H9 (cell line): ENCODE measurements around the gene PDLIM3. TPM values are rescaled to one million over a fixed set of nuclear protein-coding genes. Genes with fewer than 3 reads are reported as not detected.

Experiments used
- DNase-seq: peaks from one replicate; pipeline ENCODE4 v3.0.0-alpha.2; 2017
- H2AFZ ChIP-seq: one replicate; pipeline ENCODE4 v1.6.1; 2013; ENCODE audit warnings: mild to moderate bottlenecking, low read length, control low read depth, moderate library complexity
- H2AK5ac ChIP-seq: 2 replicates; pipeline ENCODE4 v1.6.1; 2013; ENCODE audit warnings: low read length, control low read depth, mixed read lengths; ENCODE audit not compliant: insufficient read length
- H2BK120ac ChIP-seq: one replicate; pipeline ENCODE4 v1.6.1; 2013; ENCODE audit warnings: low read depth, mild to moderate bottlenecking, low read length, control low read depth, inconsistent platforms; ENCODE audit not compliant: poor library complexity, severe bottlenecking
- H2BK12ac ChIP-seq: 2 replicates; pipeline ENCODE4 v1.6.1; 2013; ENCODE audit warnings: low read length, control low read depth, mixed read lengths, low read depth; ENCODE audit not compliant: insufficient read length
- H2BK15ac ChIP-seq: 2 replicates; pipeline ENCODE4 v1.6.1; 2013; ENCODE audit warnings: low read depth, low read length, control low read depth
- H2BK20ac ChIP-seq: one replicate; pipeline ENCODE4 v1.6.1; 2013; ENCODE audit warnings: low read depth, mild to moderate bottlenecking, low read length, control low read depth, inconsistent platforms; ENCODE audit not compliant: poor library complexity, severe bottlenecking
- H2BK5ac ChIP-seq: 2 replicates; pipeline ENCODE4 v1.6.1; 2013; ENCODE audit warnings: low read length, control low read depth, mixed read lengths; ENCODE audit not compliant: insufficient read length
- H3K14ac ChIP-seq: 2 replicates; pipeline ENCODE4 v1.6.1; 2013; ENCODE audit warnings: low read length, control low read depth; ENCODE audit not compliant: insufficient read depth
- H3K18ac ChIP-seq: 2 replicates; pipeline ENCODE4 v1.6.1; 2013; ENCODE audit warnings: low read depth, mild to moderate bottlenecking, mixed read lengths, low read length, control low read depth; ENCODE audit not compliant: insufficient read length
- H3K23ac ChIP-seq: 2 replicates; pipeline ENCODE4 v1.6.1; 2013; ENCODE audit warnings: low read length, control low read depth, mixed read lengths, low read depth; ENCODE audit not compliant: insufficient read length
- H3K23me2 ChIP-seq: 2 replicates; pipeline ENCODE4 v1.6.1; 2013; ENCODE audit warnings: low read depth, mild to moderate bottlenecking, mixed read lengths, low read length, control low read depth; ENCODE audit not compliant: insufficient read length, poor library complexity, severe bottlenecking
- H3K27ac ChIP-seq: 2 replicates; pipeline ENCODE4 v1.5.1; 2013; ENCODE audit warnings: low read length, control low read depth, mixed read lengths, low read depth; ENCODE audit not compliant: insufficient read length
- H3K27me3 ChIP-seq: 2 replicates; pipeline ENCODE4 v1.6.1; 2013; ENCODE audit warnings: low read length, control low read depth, inconsistent platforms; ENCODE audit not compliant: insufficient read depth
- H3K4ac ChIP-seq: 2 replicates; pipeline ENCODE4 v1.6.1; 2013; ENCODE audit warnings: low read depth, mild to moderate bottlenecking, control low read depth, inconsistent platforms, low read length, moderate library complexity
- H3K4me1 ChIP-seq: 2 replicates; pipeline ENCODE4 v1.6.1; 2013; ENCODE audit warnings: low read length, control low read depth, inconsistent platforms; ENCODE audit not compliant: insufficient read depth
- H3K4me2 ChIP-seq: 2 replicates; pipeline ENCODE4 v1.6.1; 2013; ENCODE audit warnings: low read length, control low read depth, mixed read lengths; ENCODE audit not compliant: insufficient read length, insufficient read depth
- H3K56ac ChIP-seq: 2 replicates; pipeline ENCODE4 v1.6.1; 2013; ENCODE audit warnings: low read depth, mild to moderate bottlenecking, mixed read lengths, low read length, control low read depth; ENCODE audit not compliant: insufficient read length
- H3K79me1 ChIP-seq: 2 replicates; pipeline ENCODE4 v1.6.1; 2013; ENCODE audit warnings: low read depth, mild to moderate bottlenecking, moderate library complexity, low read length, control low read depth, inconsistent platforms; ENCODE audit not compliant: insufficient read depth, poor library complexity, severe bottlenecking
- H3K79me2 ChIP-seq: 2 replicates; pipeline ENCODE4 v1.6.1; 2013; ENCODE audit warnings: low read length, control low read depth, inconsistent platforms; ENCODE audit not compliant: insufficient read depth
- H3K9ac ChIP-seq: 2 replicates; pipeline ENCODE4 v1.6.1; 2013; ENCODE audit warnings: low read length, control low read depth, mixed read lengths; ENCODE audit not compliant: insufficient read length; ENCODE audit errors: extremely low read depth
- H3K9me3 ChIP-seq: one replicate; pipeline ENCODE4 v1.6.1; 2013; ENCODE audit warnings: low read depth, low read length, inconsistent platforms; ENCODE audit not compliant: control insufficient read depth
- H3T11ph ChIP-seq: one replicate; pipeline ENCODE4 v1.6.1; 2013; ENCODE audit warnings: mild to moderate bottlenecking, low read length, control low read depth, inconsistent platforms
- H4K20me1 ChIP-seq: one replicate; pipeline ENCODE4 v1.6.1; 2013; ENCODE audit not compliant: control insufficient read depth, insufficient read length, insufficient read depth
- H4K5ac ChIP-seq: 2 replicates; pipeline ENCODE4 v1.6.1; 2013; ENCODE audit warnings: low read depth, mild to moderate bottlenecking, mixed read lengths, low read length, control low read depth; ENCODE audit not compliant: insufficient read length
- H4K8ac ChIP-seq: replicated peaks from 2 replicates; pipeline ENCODE4 v1.6.1; 2013; ENCODE audit warnings: low read length, control low read depth, mixed read lengths, low read depth; ENCODE audit not compliant: insufficient read length
- H4K91ac ChIP-seq: 2 replicates; pipeline ENCODE4 v1.6.1; 2013; ENCODE audit warnings: low read depth, mild to moderate bottlenecking, moderate library complexity, mixed read lengths, low read length, control low read depth; ENCODE audit not compliant: insufficient read length
- H3K27ac Mint-ChIP-seq, 3 experiments: 2 replicates in 2 of 3; 3 replicates in 1 of 3; pipeline ENCODE4 v1.8.0; 2020 to 2021; ENCODE audit warnings: mixed read lengths in 3 of 3, mild to moderate bottlenecking in 1 of 3, moderate library complexity in 1 of 3
- H3K27me3 Mint-ChIP-seq: 2 replicates; pipeline ENCODE4 v1.8.0; 2021; ENCODE audit warnings: low read depth, mild to moderate bottlenecking, moderate library complexity, mixed read lengths
- H3K36me3 Mint-ChIP-seq, 3 experiments: 2 replicates in 2 of 3; 3 replicates in 1 of 3; pipeline ENCODE4 v1.8.0; 2020 to 2021; ENCODE audit warnings: low read depth in 3 of 3, mixed read lengths in 3 of 3; ENCODE audit not compliant: insufficient read depth in 1 of 3
- H3K4me1 Mint-ChIP-seq, 2 experiments: 2 replicates each; pipeline ENCODE4 v1.8.0; 2020; ENCODE audit warnings: mixed read lengths in 2 of 2
- H3K4me3 Mint-ChIP-seq, 2 experiments: 2 replicates in 1 of 2; 3 replicates in 1 of 2; pipeline ENCODE4 v1.8.0; 2020 to 2021; ENCODE audit warnings: mild to moderate bottlenecking in 2 of 2, mixed read lengths in 2 of 2, moderate library complexity in 1 of 2
- H3K9me3 Mint-ChIP-seq, 2 experiments: 2 replicates in 1 of 2; 3 replicates in 1 of 2; pipeline ENCODE4 v1.8.0; 2020; ENCODE audit warnings: mild to moderate bottlenecking in 2 of 2, mixed read lengths in 2 of 2, moderate library complexity in 1 of 2
- CTCF ChIP-seq: fragments of 200-600 bp; sonication (generic); conservative IDR thresholded peaks from 3 replicates; pipeline ENCODE4 v1.8.0; 2021; ENCODE audit warnings: antibody characterized with exemption, mild to moderate bottlenecking
- WGBS: extraction: QIAGEN DNeasy Blood & Tissue Kit; methylation state at CpG from one replicate; pipeline ENCODE4 v1.1.7; 2013; ENCODE audit warnings: missing lambda C conversion rate, low lambda C conversion rate, mixed read lengths; ENCODE audit not compliant: insufficient read length; ENCODE audit errors: extremely low coverage; 5-methylcytosine and 5-hydroxymethylcytosine counted together
- total RNA-seq: library from RNA; stranded (reverse); gene quantifications from 2 replicates; pipeline ENCODE4 v1.2.1, GENCODE V29; 2021

Gene PDLIM3
- total RNA-seq, 1 experiment from 2014 or later = 12.0 TPM

- H3K27ac ChIP-seq = no peak overlapping the region
- no peak overlapping the region for H3K18ac ChIP-seq
- H3K27me3 Mint-ChIP-seq = no peaks in the 10 kb centered on the region
- no peak overlapping the region for H3K27ac Mint-ChIP-seq
- no peaks in the 10 kb centered on the region for H3K27me3 ChIP-seq
- no peak overlapping the region for H2BK12ac ChIP-seq
- no peak for DNase-seq
- no peak overlapping the region for H3K4me3 Mint-ChIP-seq
- H2BK120ac ChIP-seq = no peak overlapping the region
- H4K8ac ChIP-seq = no peak overlapping the region
- H3K4ac ChIP-seq = no peak overlapping the region
- H4K5ac ChIP-seq = no peak overlapping the region
- no peak overlapping the region for H3K14ac ChIP-seq
- H4K91ac ChIP-seq = no peak overlapping the region
- no peak overlapping the region for H2BK5ac ChIP-seq
- H3K4me2 ChIP-seq = no peak overlapping the region
- H3K79me1 ChIP-seq = no peaks in the 10 kb centered on the region
- no peak overlapping the region for H2BK20ac ChIP-seq
- WGBS = no CpG with 5 or more reads among the region's 3 CpGs
- H3K79me2 ChIP-seq = no peaks in the 10 kb centered on the region
- no peaks in the 10 kb centered on the region for H3K9me3 ChIP-seq
- H3K36me3 Mint-ChIP-seq = peaks cover 0 to 11% (median 0%) of the 10 kb centered on the region in 3 experiments; a peak in 3 of 7 replicates
- H2AK5ac ChIP-seq = no peak overlapping the region
- TF ChIP-seq CTCF = no peak
- no peak overlapping the region for H2BK15ac ChIP-seq
- H3K56ac ChIP-seq = no peak overlapping the region
- H3K9ac ChIP-seq = no peak overlapping the region
- no peak overlapping the region for H3T11ph ChIP-seq
- peaks cover 17 to 20% of the 10 kb centered on the region in 2 experiments for H3K4me1 Mint-ChIP-seq
- H3K23me2 ChIP-seq = no peaks in the 10 kb centered on the region
- no peak overlapping the region for H2AFZ ChIP-seq
- H4K20me1 ChIP-seq = no peaks in the 10 kb centered on the region
- H3K23ac ChIP-seq = no peak overlapping the region
- H3K4me1 ChIP-seq = peaks cover 6% of the 10 kb centered on the region; the same call in 1 of the 2 replicates
- peaks cover 2 to 7% of the 10 kb centered on the region in 2 experiments; a peak in 3 of 5 replicates for H3K9me3 Mint-ChIP-seq
Measured at GRCh38 chr4:185578284-185578683, 43.0 kb upstream of the PDLIM3 start.
